Fibroblast of the aortic adventitia (primary cell): ENCODE measurements around the gene DIPK1A. TPM values are rescaled to one million over a fixed set of nuclear protein-coding genes. Genes with fewer than 3 reads are reported as not detected.
A peak's percentile ranks its signal among the peaks of the same experiment; 100 is the strongest.

ENCODE experiments used
- DNase-seq: peaks from one replicate; pipeline ENCODE4 v3.0.0-alpha.2; 2010; ENCODE audit warnings: low read depth
- H3K4me3 ChIP-seq: 2 replicates; pipeline ENCODE4 v1.5.1; 2011; ENCODE audit warnings: low read depth, mild to moderate bottlenecking, control low read depth, low read length, moderate library complexity
- total RNA-seq: library from RNA; depleted of rRNA; stranded (reverse); fragments of >200 nt; gene quantifications from 2 replicates; pipeline ENCODE4 v1.2.3, GENCODE V29; 2012; ENCODE audit warnings: low replicate concordance
- TF ChIP-seq, protein P1 (sequence below): IDR thresholded peaks from 2 replicates; pipeline ENCODE4 v1.5.1; 2011; ENCODE audit warnings: mild to moderate bottlenecking, low read length, control low read depth, inconsistent platforms; ENCODE audit not compliant: insufficient read depth

Gene DIPK1A
- total RNA-seq, 1 donor: 17.1 TPM

DNA sequence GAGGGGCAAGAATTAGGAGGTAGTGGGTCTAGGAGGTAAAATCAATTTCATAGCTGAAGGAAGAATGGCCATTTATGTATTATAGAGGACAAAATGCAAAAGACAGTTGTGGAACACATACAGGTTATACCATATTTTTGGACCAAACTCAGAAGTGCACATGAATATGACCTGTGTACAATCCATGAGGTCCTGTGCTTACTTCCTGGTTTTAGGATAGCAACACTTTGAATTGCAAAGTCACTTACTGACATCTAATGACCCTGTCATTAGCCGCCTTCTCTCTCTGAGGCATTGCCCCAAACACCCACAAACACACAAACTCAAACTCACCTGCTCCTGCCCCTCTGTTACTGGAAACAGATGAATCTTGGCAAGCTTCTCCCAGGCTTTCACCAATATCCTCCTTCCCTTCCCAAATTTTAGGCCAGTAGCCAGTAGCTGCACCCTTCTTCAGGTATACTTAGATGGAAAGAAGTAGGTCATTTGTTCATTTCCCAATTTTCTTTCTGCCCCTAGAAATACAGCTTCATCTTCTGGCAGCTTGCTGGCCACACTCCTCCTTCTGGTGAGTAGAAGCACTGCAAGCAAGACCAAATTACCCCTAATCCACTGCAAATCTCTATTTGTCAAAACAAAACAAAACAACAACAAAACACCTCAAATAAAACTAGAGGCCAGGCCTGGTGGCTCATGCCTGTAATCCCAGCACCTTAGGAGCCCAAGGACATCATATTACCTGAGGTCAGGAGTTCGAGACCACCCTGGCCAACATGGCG lies 143.1 kb downstream of the DIPK1A start:
- H3K4me3 ChIP-seq: no peak overlapping the region
- TF ChIP-seq, protein P1, sequence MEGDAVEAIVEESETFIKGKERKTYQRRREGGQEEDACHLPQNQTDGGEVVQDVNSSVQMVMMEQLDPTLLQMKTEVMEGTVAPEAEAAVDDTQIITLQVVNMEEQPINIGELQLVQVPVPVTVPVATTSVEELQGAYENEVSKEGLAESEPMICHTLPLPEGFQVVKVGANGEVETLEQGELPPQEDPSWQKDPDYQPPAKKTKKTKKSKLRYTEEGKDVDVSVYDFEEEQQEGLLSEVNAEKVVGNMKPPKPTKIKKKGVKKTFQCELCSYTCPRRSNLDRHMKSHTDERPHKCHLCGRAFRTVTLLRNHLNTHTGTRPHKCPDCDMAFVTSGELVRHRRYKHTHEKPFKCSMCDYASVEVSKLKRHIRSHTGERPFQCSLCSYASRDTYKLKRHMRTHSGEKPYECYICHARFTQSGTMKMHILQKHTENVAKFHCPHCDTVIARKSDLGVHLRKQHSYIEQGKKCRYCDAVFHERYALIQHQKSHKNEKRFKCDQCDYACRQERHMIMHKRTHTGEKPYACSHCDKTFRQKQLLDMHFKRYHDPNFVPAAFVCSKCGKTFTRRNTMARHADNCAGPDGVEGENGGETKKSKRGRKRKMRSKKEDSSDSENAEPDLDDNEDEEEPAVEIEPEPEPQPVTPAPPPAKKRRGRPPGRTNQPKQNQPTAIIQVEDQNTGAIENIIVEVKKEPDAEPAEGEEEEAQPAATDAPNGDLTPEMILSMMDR: peak; percentile 79
- peak; percentile 57 for DNase-seq

DNA sequence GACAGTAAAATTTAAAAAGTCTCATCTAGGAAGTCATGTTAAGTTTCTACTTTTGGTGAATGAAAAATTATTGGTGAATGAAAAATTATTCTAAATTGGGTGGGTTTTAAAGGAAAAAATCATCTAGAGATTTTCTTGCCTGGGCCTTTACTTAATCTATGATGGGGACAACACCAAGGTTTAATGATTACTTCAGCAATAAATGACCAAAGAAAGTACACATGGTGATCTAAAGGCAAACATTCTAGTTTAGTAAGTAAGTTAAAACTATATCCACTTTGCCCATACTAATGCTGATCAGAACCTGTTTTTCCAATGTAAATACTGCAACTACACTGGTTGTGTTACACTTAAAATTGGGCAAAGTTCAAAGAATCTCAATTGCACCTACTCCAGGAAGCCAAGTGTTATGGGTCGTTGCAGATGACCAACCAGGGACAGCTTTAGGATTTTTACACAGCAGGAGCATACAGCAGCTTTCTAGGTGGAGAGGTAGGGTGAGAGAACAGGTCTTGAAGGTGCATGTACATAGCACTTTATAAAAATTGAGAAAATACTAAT lies 144.0 kb downstream of the DIPK1A start:
- no peak for DNase-seq
- TF ChIP-seq, protein P1: no peak
- no peak overlapping the region for H3K4me3 ChIP-seq

DNA sequence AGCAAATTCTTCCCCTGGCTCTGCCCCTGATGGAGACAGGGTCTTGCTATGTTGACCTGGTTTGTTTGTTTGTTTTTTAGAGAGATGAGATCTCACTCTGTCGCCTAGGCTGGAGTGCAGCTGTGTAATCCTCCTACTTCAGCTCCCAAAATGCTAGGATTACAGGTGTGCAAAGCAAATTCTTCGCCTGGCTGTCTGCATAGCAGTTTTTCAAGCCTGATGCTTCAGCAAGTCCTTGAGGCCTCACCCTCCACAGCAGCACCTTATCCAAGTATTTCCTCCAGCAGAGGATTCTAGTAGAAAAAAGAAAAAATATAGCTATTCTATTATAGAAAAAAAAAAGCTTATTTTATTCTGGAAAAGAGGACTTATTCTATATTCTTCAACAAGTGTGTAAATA lies 144.5 kb downstream of the DIPK1A start:
- TF ChIP-seq, protein P1: no peak
- H3K4me3 ChIP-seq: no peak overlapping the region
- DNase-seq: no peak

DNA sequence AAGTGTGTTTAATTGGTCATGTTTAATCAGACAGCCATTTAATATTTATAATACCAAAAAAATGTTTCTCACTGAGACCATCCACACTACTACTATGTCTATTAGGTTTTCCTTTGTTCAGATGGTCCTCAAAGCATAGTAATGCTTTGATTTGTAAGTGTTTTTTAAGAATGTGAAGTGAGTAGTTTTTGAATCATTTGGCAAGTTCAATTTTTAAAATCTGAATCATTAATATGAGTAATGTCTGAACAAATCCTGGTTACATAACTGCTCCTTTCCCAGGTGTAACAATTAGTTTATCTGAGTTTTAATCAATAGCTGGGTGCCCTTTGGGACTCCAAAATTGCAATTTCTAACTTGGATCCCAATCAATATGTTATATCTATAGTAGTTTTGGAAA lies 152.9 kb downstream of the DIPK1A start:
- TF ChIP-seq, protein P1: no peak
- no peak overlapping the region for H3K4me3 ChIP-seq
- DNase-seq: no peak

DNA sequence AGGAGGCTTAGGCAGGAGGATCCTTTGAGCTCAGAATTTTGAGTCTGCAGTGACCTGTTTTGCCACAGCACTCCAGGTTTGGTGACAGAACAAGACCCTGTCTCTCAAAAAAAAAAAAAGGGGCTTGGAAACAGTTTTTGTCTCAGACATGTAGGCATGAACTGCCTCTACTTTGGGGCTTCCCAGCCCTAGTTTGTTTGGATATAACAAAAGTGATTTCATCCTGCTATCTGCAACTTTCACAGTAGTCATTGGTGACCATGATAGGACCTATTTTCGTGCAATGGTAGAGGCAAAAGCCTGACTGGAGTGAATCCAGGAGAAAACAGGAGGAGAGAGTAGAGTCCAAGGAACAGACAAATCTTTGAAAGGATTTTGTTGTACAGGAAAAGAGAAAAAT lies 156.0 kb downstream of the DIPK1A start:
- DNase-seq: no peak
- TF ChIP-seq, protein P1: no peak
- no peak overlapping the region for H3K4me3 ChIP-seq

DNA sequence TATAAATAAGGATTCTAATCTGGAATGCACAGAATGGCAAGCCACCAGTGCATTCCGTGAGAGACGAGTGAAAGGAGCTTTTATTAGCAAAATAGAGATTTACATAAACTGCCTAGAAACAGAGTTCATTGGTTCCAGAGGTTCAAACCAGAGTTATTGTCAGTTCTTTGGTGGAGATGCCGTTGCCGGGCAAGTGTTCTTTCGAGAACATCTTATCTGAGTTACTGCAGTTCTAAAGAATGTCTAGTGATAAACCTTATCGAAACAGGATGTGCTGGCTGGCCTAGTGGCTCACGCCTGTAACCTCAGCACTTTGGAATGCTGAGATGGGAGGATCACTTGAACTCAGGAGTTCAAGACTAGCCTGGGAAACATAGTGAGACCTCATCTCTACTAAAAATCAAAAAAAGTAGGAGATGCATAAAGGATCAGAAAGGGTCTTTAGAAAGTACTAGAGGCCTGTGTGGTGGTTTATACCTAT lies 156.5 kb downstream of the DIPK1A start:
- peak; percentile 99 for DNase-seq
- TF ChIP-seq, protein P1: no peak
- H3K4me3 ChIP-seq: no peak overlapping the region
